Stimulated activated CD8-positive, alpha-beta memory T cell treated with anti-CD3 and anti-CD28 coated beads, Interleukin-7, amount 100 ng/mL, for 1 hour (primary cell): ENCODE measurements around the gene STRN3.
"Not testable (repeated sequence)": the region's sequence is repeated elsewhere in the genome, so short reads cannot be mapped to it uniquely, and the experiment has no call there.

ENCODE experiments used
- DNase-seq, 2 donors: peaks; one replicate each; pipeline ENCODE4 v3.0.0-alpha.2; 2020; ENCODE audit warnings: low read depth in 2 of 2

The STRN3 gene

DNA sequence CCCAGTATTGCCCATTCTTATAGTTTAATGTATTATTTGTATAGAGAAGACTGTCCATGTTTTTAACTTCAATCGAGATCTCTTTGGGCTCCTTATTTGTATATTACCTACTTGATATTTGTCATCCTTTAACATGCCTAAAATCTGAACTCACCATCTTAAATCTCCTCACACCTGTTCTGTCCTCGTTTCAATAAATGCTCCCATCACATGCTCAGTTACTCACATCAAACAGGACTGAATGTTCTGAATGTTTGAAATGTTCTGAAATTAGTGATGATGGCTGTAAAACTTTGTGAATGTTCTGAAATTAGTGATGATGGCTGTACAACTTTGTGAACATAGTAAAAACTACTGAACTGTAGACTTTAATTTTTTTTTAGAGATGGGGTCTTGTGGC, 117.4 kb downstream of the STRN3 start:
- no peak for DNase-seq

DNA sequence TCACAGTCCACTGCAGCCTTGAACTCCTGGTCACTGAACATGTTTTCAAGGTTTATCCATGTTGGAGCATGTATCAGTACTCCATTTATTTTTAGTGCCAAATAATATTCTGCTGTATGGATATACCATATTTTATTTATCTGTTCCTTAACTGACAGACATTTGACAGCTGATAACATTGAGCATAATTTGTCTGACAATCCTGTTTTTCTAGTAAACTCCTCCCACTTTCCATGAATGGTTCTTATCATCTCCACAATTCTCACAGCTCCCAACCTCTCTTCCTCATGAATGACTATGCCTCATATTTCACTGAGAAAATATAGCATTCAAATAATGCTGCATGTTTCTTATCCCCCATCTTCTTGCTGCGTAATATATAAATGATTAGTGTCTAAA, 118.5 kb downstream of the STRN3 start:
- no peak for DNase-seq

DNA sequence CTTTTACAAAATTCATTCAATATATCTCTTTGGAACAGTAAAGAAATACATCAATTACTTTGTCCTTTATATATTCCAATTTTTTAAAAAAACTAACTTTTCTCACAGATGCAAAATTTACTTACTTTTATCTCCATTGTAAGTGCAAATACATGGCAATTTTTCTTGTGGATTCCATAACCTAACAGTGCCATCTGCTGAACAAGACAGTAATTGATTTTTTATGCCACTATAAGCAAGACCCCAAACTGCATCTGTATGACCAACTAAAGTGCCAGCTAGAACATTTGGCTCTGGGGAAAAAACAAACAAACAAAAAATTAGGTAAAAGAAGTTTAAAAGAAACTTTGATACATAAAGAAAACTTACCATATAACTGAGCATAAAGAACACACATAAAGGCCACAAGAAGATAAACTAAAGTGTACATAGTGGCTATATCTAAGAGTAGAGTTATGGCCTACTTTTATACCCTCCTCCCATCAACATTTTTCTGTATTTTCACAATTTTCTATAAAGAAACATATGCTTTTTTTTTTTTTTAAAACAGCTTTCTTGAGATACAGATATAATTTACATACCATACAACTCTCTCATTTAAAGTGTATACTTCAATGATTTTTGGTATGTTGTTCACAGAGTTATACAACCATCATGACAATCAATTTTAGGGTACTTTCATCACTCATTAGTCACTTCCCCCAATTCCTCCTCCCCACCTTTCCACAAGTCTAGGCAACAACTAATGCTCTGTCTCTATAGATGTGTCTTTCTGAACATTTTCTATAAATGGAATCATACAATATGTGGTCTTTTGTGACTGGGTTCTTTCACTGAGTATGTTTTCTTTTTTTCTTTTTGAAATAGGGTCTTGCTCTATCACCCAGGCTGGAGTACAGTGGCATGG, 119.2 kb downstream of the STRN3 start:
- no peak for DNase-seq

DNA sequence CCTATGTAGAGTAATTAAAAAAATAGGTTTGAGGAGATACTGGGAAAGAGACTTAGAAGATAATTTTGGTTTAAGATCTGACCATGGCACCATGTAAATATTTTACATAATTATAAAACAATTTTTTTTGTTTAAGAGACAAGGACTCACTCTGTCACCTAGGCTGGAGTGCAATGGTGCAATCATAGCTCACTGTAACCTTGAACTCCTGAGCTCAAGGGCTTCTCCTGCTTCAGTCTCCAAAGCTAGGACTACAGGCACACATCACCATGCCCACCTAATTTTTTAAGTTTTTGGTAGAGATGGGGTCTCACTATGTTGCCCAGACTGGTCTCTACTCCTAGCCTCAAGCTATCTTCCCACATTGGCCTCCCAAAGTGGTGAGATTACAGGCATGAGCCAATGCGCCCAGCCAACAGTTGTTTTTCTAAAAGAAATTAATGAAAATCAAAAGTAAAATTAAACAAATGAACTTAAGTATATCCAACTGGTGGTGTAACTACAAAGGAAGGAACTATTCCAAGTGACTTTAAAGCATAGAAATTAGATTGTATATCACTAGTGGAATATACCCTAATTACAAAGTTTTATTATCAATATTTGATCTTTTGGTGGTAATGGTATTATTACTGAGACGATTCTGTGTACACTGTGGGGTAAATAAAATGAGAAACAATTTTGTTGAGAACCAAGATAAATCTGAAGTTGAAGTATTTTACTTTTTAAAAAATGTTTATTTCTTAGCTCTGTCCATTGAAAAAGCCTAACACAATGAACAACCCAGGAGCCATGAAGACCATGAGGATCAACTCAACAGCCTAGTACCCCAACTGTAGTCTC, 122.7 kb downstream of the STRN3 start:
- DNase-seq: no peak

DNA sequence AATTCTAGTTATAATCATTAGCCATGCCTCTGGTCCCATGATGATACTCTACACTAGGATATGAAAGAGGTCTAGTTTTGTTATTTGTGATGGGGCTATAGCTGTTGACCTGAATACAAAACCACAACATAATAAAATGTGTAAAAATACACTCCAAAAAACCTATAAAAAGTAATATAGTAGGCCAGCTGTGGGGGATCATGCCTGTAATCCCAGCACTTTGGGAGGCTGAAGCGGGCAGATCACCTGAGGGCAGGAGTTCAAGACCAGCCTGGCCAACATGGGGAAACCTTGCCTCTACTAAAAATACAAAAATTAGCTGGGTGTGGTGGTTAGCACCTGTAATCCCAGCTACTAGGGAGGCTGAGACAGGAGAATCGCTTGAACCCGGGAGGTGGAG, 129.1 kb downstream of the STRN3 start:
- not testable (repeated sequence) for DNase-seq

DNA sequence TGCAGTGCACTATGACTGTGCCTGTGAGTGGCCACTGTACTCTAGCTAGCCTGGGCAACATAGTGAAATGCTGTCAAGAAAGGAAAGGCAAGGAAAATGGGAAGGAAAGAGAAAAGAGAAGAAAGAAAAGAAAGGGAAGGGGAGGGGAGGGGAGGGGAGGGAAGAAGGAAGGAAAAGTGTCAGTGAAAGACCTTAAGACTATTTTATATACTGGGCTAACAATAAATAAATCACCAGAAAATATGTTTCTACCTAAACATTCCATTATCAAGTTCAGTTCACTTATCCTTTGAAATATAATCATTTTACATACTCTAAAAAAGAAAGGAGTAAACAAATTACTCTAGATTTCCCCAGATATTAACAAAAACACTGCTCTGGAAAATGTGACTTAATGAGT, 129.7 kb downstream of the STRN3 start:
- DNase-seq: no peak

DNA sequence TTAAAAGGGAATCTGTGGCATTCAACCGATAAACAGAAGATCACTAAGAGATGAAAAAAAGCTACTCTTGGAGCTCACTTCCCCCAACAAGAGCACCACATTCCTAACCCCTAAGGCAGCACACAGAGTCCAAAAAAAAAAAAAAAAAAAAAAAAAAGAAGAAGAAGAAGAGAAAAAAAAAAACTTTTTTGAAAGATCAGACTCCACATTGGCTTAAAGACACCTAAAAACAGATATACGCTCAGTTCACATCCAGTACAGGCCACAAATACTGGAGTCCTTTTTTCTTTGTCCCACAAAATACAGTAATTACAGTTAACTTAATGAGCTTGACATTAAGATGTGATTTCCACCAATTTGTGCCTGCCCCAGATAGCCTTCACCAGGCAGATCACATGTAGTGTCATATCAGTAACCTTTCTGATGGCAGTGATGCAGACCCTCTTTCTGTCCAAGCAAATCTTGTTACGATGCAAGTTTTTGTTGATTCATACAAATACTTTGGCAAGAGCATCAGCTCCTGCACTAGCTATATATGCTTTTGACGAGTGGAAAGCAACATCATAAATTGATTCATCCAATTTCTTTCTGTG, 131.2 kb downstream of the STRN3 start:
- no peak for DNase-seq

DNA sequence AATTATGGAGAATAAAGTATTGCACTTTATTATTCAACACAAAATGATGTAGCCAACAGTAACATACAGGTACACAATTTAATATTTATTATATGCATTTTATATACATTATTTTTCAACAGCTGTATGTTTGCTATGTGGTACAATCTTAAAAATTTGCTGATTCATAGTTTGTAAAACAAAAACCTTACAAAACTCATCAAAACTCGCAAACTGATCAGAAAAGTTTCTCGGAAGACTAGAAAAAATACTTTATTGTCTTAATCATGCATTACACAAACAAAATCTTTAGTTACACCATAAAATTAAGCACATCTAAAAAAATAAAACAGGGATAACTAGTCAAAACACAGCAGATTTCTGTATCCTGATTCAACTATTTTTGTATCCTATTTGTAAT, 132.4 kb downstream of the STRN3 start:
- no peak for DNase-seq

DNA sequence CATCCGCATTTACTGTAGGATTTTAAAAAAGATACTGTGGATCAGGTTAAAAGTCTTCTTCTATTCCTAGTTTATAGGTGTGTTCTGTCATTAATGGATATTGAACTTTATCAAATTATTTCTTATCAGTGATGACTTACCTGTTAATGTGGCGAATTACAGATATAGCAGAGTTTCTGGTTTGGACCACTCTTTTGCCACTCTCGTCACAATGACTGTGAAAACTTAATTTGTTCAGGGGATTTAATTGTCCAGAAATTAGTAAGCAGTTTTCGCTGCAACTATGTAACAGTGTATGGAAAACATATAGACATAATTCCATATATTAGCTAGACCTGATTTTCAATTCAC, 137.0 kb downstream of the STRN3 start:
- no peak for DNase-seq

DNA sequence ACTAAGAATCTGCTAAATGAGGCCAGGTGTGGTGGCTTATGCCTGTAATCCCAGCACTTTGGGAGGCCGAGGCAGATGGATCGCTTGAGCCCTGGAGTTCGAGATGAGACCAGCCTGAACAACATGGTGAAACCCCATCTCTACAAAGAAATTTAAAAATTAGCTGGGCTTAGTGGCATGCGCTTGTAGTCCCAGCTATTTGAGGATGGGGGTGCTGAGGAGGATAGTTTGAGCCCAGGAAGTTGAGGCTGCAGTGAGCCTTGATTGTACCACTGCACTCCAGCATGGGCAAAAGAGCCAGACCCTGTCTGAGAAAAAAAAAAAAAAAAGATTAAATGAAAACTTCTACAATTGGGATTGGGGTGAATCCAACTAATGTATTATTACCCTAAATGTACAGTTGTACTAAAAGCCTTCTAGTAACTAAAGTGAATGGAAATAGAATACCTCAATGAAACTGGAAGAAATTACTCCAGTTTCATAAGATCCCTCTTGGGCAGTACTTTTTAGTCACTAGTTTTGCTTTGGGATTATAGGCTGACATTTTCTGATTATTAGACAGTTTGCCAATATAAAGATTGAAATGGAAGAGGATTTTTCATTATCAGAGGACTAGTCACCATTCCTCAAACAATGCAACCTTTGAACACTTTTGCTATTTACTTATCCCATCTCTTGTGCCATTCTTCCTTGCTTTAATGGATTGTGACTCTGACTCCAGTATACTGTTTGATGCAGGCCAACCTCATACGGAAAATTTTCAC, 137.5 kb downstream of the STRN3 start:
- no peak for DNase-seq

DNA sequence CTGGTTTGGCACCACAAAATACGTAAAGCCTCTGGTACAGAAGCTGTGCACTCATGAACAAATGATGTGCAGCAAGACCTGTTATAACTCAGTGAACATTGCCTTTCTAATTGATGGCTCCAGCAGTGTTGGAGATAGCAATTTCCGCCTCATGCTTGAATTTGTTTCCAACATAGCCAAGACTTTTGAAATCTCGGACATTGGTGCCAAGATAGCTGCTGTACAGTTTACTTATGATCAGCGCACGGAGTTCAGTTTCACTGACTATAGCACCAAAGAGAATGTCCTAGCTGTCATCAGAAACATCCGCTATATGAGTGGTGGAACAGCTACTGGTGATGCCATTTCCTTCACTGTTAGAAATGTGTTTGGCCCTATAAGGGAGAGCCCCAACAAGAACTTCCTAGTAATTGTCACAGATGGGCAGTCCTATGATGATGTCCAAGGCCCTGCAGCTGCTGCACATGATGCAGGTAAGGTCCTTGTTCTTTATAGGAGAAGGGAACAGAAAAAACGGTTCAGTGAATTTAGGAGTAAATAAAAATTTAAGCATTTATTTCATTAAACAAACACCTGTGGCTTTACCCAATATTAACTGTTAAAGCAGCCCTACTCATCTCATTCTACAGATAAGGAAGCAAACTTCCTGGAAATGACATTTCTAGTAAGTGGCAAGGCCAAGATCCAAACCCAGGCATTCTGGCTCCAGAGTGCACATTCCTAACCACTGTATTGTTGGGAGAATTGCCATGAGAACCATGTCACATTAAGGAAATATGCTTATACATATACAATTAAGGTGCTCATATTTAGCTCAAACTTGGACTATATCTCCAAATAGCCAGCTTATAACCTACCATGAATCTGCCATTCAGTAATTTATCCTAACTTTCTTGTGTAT, 140.1 kb downstream of the STRN3 start:
- DNase-seq: no peak

DNA sequence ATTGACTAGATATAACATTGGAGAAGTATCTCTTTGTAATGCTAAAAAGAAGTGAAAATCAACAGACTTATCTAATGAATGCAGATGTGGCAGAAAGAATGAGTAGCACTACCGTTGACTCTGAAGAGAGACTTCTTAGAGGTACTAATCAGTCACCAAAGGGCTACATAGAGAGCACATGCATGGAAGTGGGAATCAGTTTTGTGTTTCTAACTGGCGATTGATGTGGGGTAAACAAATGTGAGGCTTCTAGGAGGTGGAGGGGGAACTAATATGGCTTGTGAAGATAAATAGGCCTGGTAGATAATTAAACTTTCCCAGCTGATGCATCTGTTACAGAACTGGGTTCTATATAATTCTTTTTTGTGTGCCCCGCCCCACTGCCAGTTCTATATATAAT, 141.3 kb downstream of the STRN3 start:
- DNase-seq: no peak

DNA sequence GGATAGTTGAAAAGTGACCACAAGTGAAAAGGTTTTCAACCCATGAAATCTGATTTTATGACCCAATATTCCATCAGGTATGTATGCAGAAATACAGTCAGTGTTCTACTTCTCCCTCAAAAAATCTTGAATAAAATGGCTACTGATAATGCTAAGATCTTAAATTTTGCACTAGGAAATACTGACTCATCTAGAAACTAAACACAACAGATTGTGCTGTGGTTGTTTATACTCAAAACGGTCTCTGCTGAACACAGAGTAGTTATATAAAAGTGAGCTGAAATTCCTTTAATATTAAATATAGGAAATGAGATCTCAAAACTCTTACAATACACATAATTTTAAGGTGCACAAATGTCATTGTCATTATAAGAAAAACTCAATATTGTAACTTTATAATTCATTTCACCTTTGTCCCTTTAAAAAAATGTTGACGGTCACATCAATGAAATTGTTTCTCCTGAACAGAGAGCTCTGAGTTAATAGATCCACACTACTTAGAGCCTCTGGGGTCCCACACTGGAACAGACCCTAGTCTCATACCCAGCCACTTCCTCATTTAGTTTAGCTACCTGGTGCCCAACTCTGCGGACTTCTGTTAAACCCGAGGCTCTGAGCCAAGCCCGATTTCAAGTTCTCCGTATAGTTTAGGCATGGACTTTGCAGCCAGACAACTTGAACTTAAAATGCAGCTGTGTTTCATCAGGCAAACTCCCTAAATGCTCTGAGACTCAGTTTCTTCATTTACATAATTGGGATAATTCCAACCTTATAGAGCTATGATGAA, 142.5 kb downstream of the STRN3 start:
- DNase-seq: no peak

DNA sequence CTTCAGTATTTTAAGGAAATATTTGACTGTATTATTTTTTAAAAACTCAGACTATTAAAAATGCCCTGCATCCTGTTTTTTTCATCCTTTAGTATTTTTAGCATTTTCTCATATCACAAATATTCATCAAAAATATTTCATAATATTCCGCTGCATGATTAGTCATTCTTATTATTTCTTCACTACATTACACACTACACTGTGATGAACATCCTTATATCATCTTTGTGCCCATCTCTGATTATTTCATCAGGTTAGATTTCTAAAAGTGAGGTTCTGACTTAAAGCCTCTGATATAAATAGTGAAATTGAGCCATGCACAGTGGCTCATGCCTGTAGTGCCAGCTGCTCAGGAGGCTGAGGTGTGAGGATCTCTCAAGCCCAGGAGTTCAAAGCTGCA, 143.7 kb downstream of the STRN3 start:
- DNase-seq: no peak

DNA sequence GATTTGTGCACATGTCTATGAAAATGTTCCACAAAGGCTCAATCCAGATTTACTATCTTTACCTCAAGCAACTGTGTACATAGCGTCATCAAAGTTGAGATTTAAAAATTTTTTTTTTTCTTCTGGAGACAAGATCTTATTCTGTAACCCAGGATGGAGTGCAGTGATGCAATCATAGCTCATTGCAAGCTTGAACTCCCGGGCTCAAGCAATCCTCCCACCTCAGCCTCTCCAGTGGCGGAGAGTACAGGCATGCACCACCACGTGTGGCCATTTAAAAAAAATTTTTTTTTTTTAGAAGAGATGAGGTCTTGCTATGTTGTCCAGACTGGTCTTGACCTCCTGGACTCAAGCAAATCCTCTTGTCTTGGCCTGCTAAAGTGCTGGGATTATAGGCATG, 149.5 kb downstream of the STRN3 start:
- DNase-seq: no peak

DNA sequence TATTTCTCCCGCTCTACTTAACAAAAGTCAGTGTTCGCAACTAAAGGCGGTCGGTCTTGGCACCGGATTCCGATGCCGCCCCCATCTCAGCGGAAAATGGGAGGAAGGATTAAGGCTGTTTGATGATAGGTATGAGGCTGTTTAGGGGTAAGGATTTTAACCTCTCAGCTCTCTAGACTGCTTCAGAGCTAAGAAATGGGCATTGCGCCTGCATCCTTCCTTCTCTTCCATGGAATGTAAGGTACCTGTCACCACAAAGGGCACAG, 150.5 kb downstream of the STRN3 start:
- DNase-seq: no peak

DNA sequence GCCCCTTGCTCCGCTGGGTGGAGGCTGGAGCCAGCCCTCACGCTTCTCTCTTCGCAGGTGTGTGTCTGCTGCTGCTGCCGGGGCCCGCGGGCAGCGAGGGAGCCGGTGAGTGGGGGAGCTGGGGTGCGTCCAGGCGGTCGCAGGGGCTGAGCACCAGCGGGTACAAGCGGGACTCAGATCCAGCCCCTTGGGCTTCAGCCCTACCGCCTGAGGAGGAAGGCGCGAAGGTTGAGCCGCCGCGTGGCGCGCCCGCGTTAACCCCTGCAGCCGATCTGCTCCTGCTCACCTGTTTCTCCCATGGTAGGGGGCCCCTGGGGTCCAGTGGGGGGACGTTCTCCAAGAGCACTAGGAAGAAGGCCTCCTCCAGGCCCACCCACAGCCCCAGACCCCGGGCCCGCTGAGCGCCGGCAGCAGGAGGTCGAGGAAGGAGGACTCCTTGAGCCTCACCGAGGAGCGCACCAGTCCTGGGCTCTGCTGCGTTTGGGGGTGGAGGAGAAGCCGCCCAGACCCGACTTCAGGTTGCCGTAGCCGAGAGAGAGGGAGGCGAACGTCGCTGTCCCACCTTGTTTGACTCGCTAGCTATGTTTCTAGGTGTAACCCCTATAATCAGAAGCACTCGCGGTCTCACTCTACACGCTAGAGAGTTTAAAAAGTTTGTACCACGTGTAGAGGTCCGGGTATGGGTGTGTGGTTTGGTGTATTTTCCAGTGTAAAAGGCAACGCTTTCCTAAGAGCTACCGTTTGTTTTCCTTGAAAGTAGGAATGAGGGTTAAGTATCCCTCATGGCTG, 151.0 kb downstream of the STRN3 start:
- no peak for DNase-seq

DNA sequence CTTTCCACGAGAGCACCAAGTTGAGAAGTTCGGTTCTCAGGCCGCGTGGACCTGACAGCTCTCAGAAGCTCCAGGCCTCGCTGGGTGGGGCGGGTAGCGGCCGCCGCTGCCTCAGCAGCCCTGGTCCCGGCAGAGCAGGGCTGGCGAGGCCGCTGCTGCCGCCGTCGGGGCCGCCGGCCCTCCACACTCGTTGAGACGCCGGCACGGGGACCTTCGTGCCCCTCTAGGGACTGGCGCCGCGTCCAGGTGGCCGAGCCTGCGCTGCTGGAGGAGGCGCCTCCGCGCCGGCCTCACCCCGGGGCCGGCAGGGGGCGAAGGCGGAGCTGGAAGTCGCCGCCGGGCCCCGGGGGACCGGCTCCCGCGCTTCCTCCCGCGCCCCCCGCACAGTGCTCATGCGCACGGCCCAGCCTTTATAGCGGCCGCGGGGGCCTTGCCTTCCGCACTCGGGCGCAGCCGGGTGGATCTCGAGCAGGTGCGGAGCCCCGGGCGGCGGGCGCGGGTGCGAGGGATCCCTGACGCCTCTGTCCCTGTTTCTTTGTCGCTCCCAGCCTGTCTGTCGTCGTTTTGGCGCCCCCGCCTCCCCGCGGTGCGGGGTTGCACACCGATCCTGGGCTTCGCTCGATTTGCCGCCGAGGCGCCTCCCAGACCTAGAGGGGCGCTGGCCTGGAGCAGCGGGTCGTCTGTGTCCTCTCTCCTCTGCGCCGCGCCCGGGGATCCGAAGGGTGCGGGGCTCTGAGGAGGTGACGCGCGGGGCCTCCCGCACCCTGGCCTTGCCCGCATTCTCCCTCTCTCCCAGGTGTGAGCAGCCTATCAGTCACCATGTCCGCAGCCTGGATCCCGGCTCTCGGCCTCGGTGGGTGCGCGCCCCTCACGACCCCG, 151.8 kb downstream of the STRN3 start, which contains the start of gene COCH:
Gene COCH (plus strand): TSS at position 440 of the 879 bp plus-strand sequence. CDS start 380 bp downstream, at position 820.
- no peak for DNase-seq
